Mesenchymal stem cell (in vitro differentiated cells and primary cell): ENCODE data around the gene PARN.
"Not testable (repeated sequence)": the region's sequence is repeated elsewhere in the genome, so short reads cannot be mapped to it uniquely, and the experiment has no call there.

ENCODE experiments used
- DNase-seq: peaks from one replicate; pipeline ENCODE4 v3.0.0-alpha.2; 2013
- H2AFZ ChIP-seq: one replicate; pipeline ENCODE4 v1.6.1; 2013; ENCODE audit warnings: low read depth, mild to moderate bottlenecking, control low read depth, inconsistent platforms, low read length, moderate library complexity
- H2AK5ac ChIP-seq: 2 replicates; pipeline ENCODE4 v1.6.1; 2013; ENCODE audit warnings: low read length, moderate library complexity, mild to moderate bottlenecking, inconsistent platforms; ENCODE audit not compliant: severe bottlenecking
- H2BK120ac ChIP-seq: one replicate; pipeline ENCODE4 v1.6.1; 2013; ENCODE audit warnings: low read depth, mild to moderate bottlenecking, inconsistent platforms, low read length, moderate library complexity
- H2BK12ac ChIP-seq, 2 experiments: one replicate each; pipeline ENCODE4 v1.6.1; 2013; ENCODE audit warnings: inconsistent platforms in 2 of 2, low read length in 2 of 2, mild to moderate bottlenecking in 2 of 2, moderate library complexity in 2 of 2, control low read depth in 1 of 2
- H2BK15ac ChIP-seq: one replicate; pipeline ENCODE4 v1.6.1; 2013; ENCODE audit warnings: mild to moderate bottlenecking, low read depth, inconsistent platforms; ENCODE audit not compliant: poor library complexity, severe bottlenecking
- H2BK5ac ChIP-seq: 2 replicates; pipeline ENCODE4 v1.6.1; 2013; ENCODE audit warnings: low read depth, mild to moderate bottlenecking, low read length, control low read depth, inconsistent platforms; ENCODE audit not compliant: poor library complexity, severe bottlenecking
- H3K14ac ChIP-seq, 2 experiments: one replicate each; pipeline ENCODE4 v1.6.1; 2013; ENCODE audit warnings: inconsistent platforms in 2 of 2, low read length in 2 of 2, control low read depth in 1 of 2, mild to moderate bottlenecking in 1 of 2, moderate library complexity in 1 of 2
- H3K18ac ChIP-seq, 2 experiments: one replicate each; pipeline ENCODE4 v1.6.1; 2013; ENCODE audit warnings: inconsistent platforms in 2 of 2, low read length in 2 of 2, control low read depth in 1 of 2, low read depth in 1 of 2, mild to moderate bottlenecking in 1 of 2
- H3K23ac ChIP-seq, 2 experiments: one replicate each; pipeline ENCODE4 v1.6.1; 2013; ENCODE audit warnings: inconsistent platforms in 2 of 2, low read length in 2 of 2, mild to moderate bottlenecking in 2 of 2, moderate library complexity in 2 of 2, control low read depth in 1 of 2
- H3K27ac ChIP-seq: 2 replicates; pipeline ENCODE4 v1.5.1; 2013; ENCODE audit warnings: mild to moderate bottlenecking, moderate library complexity, low read length, control low read depth, inconsistent platforms; ENCODE audit not compliant: poor library complexity, severe bottlenecking
- H3K27me3 ChIP-seq, 2 experiments: 2 replicates each; pipeline versions ENCODE4 v1.6.1 to v1.7.0; 2013; ENCODE audit warnings: low read length in 2 of 2, mild to moderate bottlenecking in 2 of 2, moderate library complexity in 2 of 2, control low read depth in 1 of 2, inconsistent platforms in 1 of 2; ENCODE audit not compliant: control insufficient read depth in 1 of 2, insufficient read depth in 1 of 2
- H3K36me3 ChIP-seq, 2 experiments: 2 replicates each; pipeline versions ENCODE4 v1.6.1 to v1.7.0; 2013; ENCODE audit warnings: low read length in 2 of 2, control low read depth in 1 of 2, inconsistent platforms in 1 of 2, low read depth in 1 of 2, mild to moderate bottlenecking in 1 of 2; ENCODE audit not compliant: insufficient read depth in 2 of 2, control insufficient read depth in 1 of 2
- H3K4ac ChIP-seq, 2 experiments: one replicate each; pipeline ENCODE4 v1.6.1; 2013; ENCODE audit warnings: inconsistent platforms in 2 of 2, low read length in 2 of 2, mild to moderate bottlenecking in 2 of 2, moderate library complexity in 2 of 2, control low read depth in 1 of 2, low read depth in 1 of 2
- H3K4me1 ChIP-seq: 2 replicates; pipeline ENCODE4 v1.6.1; 2013; ENCODE audit warnings: low read depth, low read length, control low read depth; ENCODE audit not compliant: control insufficient read depth, insufficient read depth
- H3K4me2 ChIP-seq: 2 replicates; pipeline ENCODE4 v1.6.1; 2013; ENCODE audit warnings: low read length, mild to moderate bottlenecking, inconsistent platforms; ENCODE audit not compliant: poor library complexity, severe bottlenecking
- H3K4me3 ChIP-seq, 2 experiments: 2 replicates each; pipeline versions ENCODE4 v1.5.1 to v1.7.0; 2013; ENCODE audit warnings: low read length in 2 of 2, mild to moderate bottlenecking in 2 of 2, control low read depth in 1 of 2, low read depth in 1 of 2; ENCODE audit not compliant: insufficient read depth in 1 of 2
- H3K79me1 ChIP-seq: replicated peaks from 2 replicates; pipeline ENCODE4 v1.6.1; 2013; ENCODE audit warnings: mild to moderate bottlenecking, control low read depth, low read length, inconsistent platforms; ENCODE audit not compliant: poor library complexity, severe bottlenecking
- H3K9ac ChIP-seq: 2 replicates; pipeline ENCODE4 v1.7.0; 2013; ENCODE audit warnings: mild to moderate bottlenecking, low read length, moderate library complexity
- H3K9me3 ChIP-seq: 2 replicates; pipeline ENCODE4 v1.7.0; 2013; ENCODE audit warnings: mild to moderate bottlenecking, low read length; ENCODE audit not compliant: control insufficient read depth
- H4K8ac ChIP-seq: one replicate; pipeline ENCODE4 v1.6.1; 2013; ENCODE audit warnings: inconsistent platforms, mild to moderate bottlenecking, low read length, moderate library complexity
- H4K91ac ChIP-seq: one replicate; pipeline ENCODE4 v1.6.1; 2013; ENCODE audit warnings: mild to moderate bottlenecking, low read length, inconsistent platforms
- WGBS: methylation state at CpG from one replicate; pipeline ENCODE4 v1.1.7; 2013; ENCODE audit warnings: mixed read lengths; 5-methylcytosine and 5-hydroxymethylcytosine counted together

Gene PARN

DNA sequence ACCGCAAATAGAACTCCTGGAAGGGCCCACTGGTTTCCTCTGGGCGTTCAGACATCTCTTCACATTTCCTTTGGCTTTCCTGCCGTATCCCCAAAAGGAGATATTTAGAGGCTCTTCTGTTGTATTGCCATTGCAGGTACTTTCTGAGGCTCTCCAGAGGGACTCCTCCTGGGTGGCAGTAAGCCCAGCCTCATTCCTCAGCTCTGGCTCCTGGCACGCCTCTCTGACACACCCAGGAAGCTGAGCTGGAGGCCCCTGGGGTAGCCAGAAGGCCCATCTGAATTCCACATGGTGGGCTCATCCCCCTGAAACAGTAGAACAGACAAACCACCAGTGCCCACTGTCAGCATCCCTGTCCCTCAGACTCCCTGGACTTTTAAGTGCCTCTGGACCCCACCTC, 206.7 kb downstream of the PARN start:
- no peak overlapping the region for H2AFZ ChIP-seq
- H3K9me3 ChIP-seq = no peaks in the 10 kb centered on the region
- no peak overlapping the region for H4K91ac ChIP-seq
- no peak overlapping the region for H3K27ac ChIP-seq
- 93% methylated on average over 4 of the region's 4 CpGs for WGBS
- H3K4me1 ChIP-seq = peaks cover 10% of the 10 kb centered on the region
- no peak overlapping the region for H4K8ac ChIP-seq
- peaks cover 0 to 5% of the 10 kb centered on the region in 2 experiments for H3K36me3 ChIP-seq
- no peak overlapping the region for H2BK5ac ChIP-seq
- DNase-seq = no peak
- no peak overlapping the region for H3K4me2 ChIP-seq
- no peaks in the 10 kb centered on the region for H3K79me1 ChIP-seq
- H2BK120ac ChIP-seq = no peak overlapping the region
- H3K4ac ChIP-seq = no peak overlapping the region
- no peak overlapping the region for H3K18ac ChIP-seq
- H3K9ac ChIP-seq = no peak overlapping the region
- H3K4me3 ChIP-seq = no peak overlapping the region
- H2AK5ac ChIP-seq = no peak overlapping the region
- H3K23ac ChIP-seq = no peak overlapping the region
- no peak overlapping the region for H2BK12ac ChIP-seq
- H2BK15ac ChIP-seq = no peak overlapping the region
- H3K27me3 ChIP-seq = no peaks in the 10 kb centered on the region
- no peak overlapping the region for H3K14ac ChIP-seq

DNA sequence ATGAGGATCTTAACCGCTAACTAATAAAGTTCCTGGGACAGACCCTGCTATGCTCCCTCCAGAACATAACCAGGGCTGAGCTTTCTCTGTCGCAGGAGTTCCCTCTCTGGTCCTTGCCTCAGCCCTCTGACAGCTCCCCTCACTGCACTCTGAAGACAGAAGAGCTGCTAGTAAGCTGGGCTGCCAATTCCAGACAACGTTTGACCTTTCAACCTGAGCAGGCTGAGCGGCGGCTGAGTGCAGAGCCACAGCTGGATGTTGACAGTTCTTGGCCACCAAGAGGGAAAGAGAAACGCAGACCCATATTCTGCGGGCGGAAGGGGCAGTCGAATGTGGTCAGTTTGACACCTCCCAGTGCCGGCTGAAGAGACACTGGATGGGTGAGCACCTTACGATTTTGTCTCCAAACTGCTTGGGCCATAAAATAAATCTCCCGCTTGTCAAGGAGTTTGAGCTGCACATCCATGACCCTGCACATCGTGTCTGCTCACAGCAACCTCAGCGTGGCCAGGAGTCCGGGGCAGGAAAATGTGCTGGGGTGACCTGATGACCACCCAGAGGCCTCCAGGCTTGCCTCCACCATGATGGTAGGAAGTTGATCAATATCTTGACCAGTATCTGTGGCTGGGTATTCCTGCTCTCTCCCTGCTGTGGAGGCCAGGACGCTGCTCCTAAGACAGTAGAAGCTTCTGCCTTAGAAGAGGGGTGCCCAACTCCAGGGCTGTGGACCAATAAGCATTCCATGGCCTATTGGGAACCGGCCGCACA, 209.2 kb downstream of the PARN start:
- H2BK15ac ChIP-seq = no peak overlapping the region
- no peak overlapping the region for H2AK5ac ChIP-seq
- H2BK120ac ChIP-seq = no peak overlapping the region
- H3K9me3 ChIP-seq = no peaks in the 10 kb centered on the region
- WGBS = 57% methylated on average over 18 of the region's 18 CpGs
- H2BK12ac ChIP-seq = no peak overlapping the region
- H3K18ac ChIP-seq = no peak overlapping the region
- H4K8ac ChIP-seq = no peak overlapping the region
- no peak overlapping the region for H4K91ac ChIP-seq
- H2BK5ac ChIP-seq = no peak overlapping the region
- H3K4me1 ChIP-seq = no peaks in the 10 kb centered on the region
- H3K27me3 ChIP-seq = no peaks in the 10 kb centered on the region
- H3K14ac ChIP-seq = no peak overlapping the region
- no peak overlapping the region for H3K9ac ChIP-seq
- H3K4me3 ChIP-seq = no peak overlapping the region
- H3K36me3 ChIP-seq = peaks cover 0 to 5% of the 10 kb centered on the region in 2 experiments
- no peak overlapping the region for H3K23ac ChIP-seq
- no peaks in the 10 kb centered on the region for H3K79me1 ChIP-seq
- no peak overlapping the region for H3K27ac ChIP-seq
- no peak overlapping the region for H3K4ac ChIP-seq
- DNase-seq = peak; percentile 46
- H3K4me2 ChIP-seq = no peak overlapping the region
- H2AFZ ChIP-seq = no peak overlapping the region

DNA sequence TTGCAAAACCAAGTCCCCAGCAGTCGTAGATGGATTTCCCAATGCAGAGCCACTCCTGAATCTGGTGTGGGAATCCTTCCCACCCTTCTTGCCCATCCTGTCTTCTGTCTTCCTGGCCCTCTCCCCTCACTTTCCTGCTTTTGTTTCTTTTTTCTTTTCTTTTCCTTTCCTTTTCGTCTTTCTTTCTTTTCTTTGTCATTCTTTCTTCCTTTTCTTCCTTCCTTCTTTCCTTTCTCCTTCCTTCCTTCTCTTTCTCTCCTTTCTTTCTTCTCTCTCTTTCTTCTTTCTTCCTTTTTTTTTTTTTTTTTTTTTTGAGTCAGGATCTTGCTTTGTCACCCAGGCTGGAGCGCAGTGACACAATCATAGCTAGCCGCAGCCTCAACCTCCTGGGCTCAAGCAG, 209.8 kb downstream of the PARN start:
- not testable (repeated sequence) for H3K79me1 ChIP-seq, H4K91ac ChIP-seq, H2BK5ac ChIP-seq, H3K4me3 ChIP-seq, H2BK12ac ChIP-seq, H3K4me1 ChIP-seq, H3K14ac ChIP-seq, H3K27me3 ChIP-seq, H3K36me3 ChIP-seq, H3K23ac ChIP-seq, H4K8ac ChIP-seq, H2AFZ ChIP-seq, DNase-seq, H3K4me2 ChIP-seq, H3K9ac ChIP-seq, H2BK15ac ChIP-seq, H3K4ac ChIP-seq, H3K27ac ChIP-seq, H3K18ac ChIP-seq, H2AK5ac ChIP-seq, H3K9me3 ChIP-seq, H2BK120ac ChIP-seq
- 88% methylated on average over 4 of the region's 4 CpGs for WGBS

DNA sequence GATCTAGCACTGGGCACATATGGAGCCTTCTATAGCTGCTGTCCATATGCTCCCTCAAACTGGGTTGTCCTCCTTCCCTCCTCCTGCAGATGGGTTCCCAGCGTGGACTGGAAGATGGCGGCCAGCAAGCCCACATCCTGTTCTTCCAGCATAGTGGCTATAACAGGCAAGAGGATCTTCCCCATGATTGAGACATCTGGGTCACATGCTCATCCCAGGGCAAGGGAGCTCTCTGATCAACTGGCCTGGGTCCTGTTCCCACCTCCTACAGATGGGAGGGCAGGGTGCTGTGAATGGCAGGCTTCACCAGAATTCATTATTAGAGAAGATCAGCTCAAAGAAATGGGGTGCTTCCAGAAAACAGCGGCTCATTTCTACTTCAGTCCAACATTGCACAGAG, 210.2 kb downstream of the PARN start:
- H3K9ac ChIP-seq = no peak overlapping the region

More for the DNA sequence above, 210.2 kb downstream of the PARN start:
- peak overlapping the region in 1 of 2 experiments; percentile 95 for H3K23ac ChIP-seq
- no peak overlapping the region for H3K4me3 ChIP-seq
- peaks cover 0 to 5% of the 10 kb centered on the region in 2 experiments for H3K36me3 ChIP-seq
- no peak overlapping the region for H4K8ac ChIP-seq
- no peak overlapping the region for H2AK5ac ChIP-seq
- DNase-seq = no peak
- no peak overlapping the region for H2BK12ac ChIP-seq
- H2BK15ac ChIP-seq = no peak overlapping the region
- no peak overlapping the region for H3K4me2 ChIP-seq
- H3K79me1 ChIP-seq = no peaks in the 10 kb centered on the region
- H4K91ac ChIP-seq = no peak overlapping the region
- 100% methylated on average over 3 of the region's 3 CpGs for WGBS
- no peaks in the 10 kb centered on the region for H3K4me1 ChIP-seq
- H3K14ac ChIP-seq = no peak overlapping the region
- no peak overlapping the region for H2BK5ac ChIP-seq
- H3K18ac ChIP-seq = no peak overlapping the region
- no peak overlapping the region for H2AFZ ChIP-seq
- no peak overlapping the region for H2BK120ac ChIP-seq
- H3K27ac ChIP-seq = no peak overlapping the region
- no peak overlapping the region for H3K4ac ChIP-seq
- no peaks in the 10 kb centered on the region for H3K9me3 ChIP-seq
- H3K27me3 ChIP-seq = no peaks in the 10 kb centered on the region
